ENCODE measurements around the gene CAMTA2.
A peak's percentile ranks its signal among the peaks of the same experiment; 100 is the strongest.

Gene CAMTA2

GRCh38 chr17:4955091-4955490, 32.4 kb downstream of the CAMTA2 start:
- no peaks in the 10 kb centered on the region for H3K9me3 Mint-ChIP-seq
- H3K36me3 Mint-ChIP-seq, result peaks cover 27% of the 10 kb centered on the region
- H3K4me3 Mint-ChIP-seq, result no peak overlapping the region
- CTCF ChIA-PET, result interaction anchor here (1.3 to 5.1 kb wide), 4 partner anchors 9 to 46 kb away, joined by 3 to 21 read pairs (median 5); partner anchors contain the start of gene SPAG7
- no peak overlapping the region for H3K27ac Mint-ChIP-seq
- peaks cover 31% of the 10 kb centered on the region for H3K4me1 Mint-ChIP-seq
- H3K27me3 Mint-ChIP-seq, result no peaks in the 10 kb centered on the region
- DNase-seq, result no peak

GRCh38 chr17:4953451-4953961, 34.0 kb downstream of the CAMTA2 start:
- Mint-ChIP-seq H3K4me1 (peaks cover 31% of the 10 kb centered on the region), H3K36me3 (peaks cover 18% of the 10 kb centered on the region), H3K27me3 (no peaks in the 10 kb centered on the region), H3K9me3 (no peaks in the 10 kb centered on the region), H3K27ac (no peak overlapping the region), H3K4me3 (no peak overlapping the region)
- CTCF ChIA-PET, result interaction anchor here (0.7 to 5.1 kb wide), 3 partner anchors 10 to 44 kb away, joined by 3 to 21 read pairs (median 3); partner anchors contain the start of gene SPAG7
- no peak for DNase-seq

GRCh38 chr17:4951486-4951885, 36.0 kb downstream of the CAMTA2 start:
- Mint-ChIP-seq H3K27me3 (no peaks in the 10 kb centered on the region), H3K36me3 (peaks cover 23% of the 10 kb centered on the region), H3K9me3 (no peaks in the 10 kb centered on the region), H3K27ac (peak overlapping the region; percentile 96), H3K4me1 (peaks cover 28% of the 10 kb centered on the region), H3K4me3 (peak overlapping the region; percentile 85)
- DNase-seq, result no peak
- CTCF ChIA-PET, result interaction anchor here (1.3 to 1.6 kb wide), 3 partner anchors 13 to 42 kb away, joined by 4 to 6 read pairs (median 4); partner anchors contain the start of gene SPAG7

GRCh38 chr17:4950746-4951204, 36.7 kb downstream of the CAMTA2 start, which contains the start of gene ENO3:
Gene ENO3 (plus strand): TSS chr17:4951119. CDS start chr17:4951830, 711 bp downstream.
- Mint-ChIP-seq H3K4me3 (peak within 1 kb of the TSS; percentile 85), H3K9me3 (no peaks in the 10 kb centered on the region), H3K4me1 (peaks cover 26% of the 10 kb centered on the region), H3K27ac (peak within 1 kb of the TSS; percentile 96), H3K36me3 (peaks cover 24% of the 10 kb centered on the region), H3K27me3 (no peaks in the 10 kb centered on the region)
- CTCF ChIA-PET, result interaction anchor here (1.0 to 1.6 kb wide), 3 partner anchors 16 to 42 kb away, joined by 3 to 6 read pairs (median 3); partner anchors contain the start of gene SPAG7
- DNase-seq, result no peak

GRCh38 chr17:4950075-4950745, 37.3 kb downstream of the CAMTA2 start:
- DNase-seq, result peak; percentile 50
- CTCF ChIA-PET, result interaction anchor here (1.0 to 1.1 kb wide), 2 partner anchors 17 to 41 kb away, joined by 3 read pairs; partner anchors contain the start of gene SPAG7
- Mint-ChIP-seq H3K27ac (peak overlapping the region; percentile 96), H3K4me1 (peaks cover 32% of the 10 kb centered on the region), H3K36me3 (peaks cover 30% of the 10 kb centered on the region), H3K27me3 (no peaks in the 10 kb centered on the region), H3K4me3 (peak overlapping the region; percentile 85), H3K9me3 (no peaks in the 10 kb centered on the region)

GRCh38 chr17:4949321-4950074, 38.0 kb downstream of the CAMTA2 start:
- Mint-ChIP-seq H3K4me3 (peak overlapping the region; percentile 92), H3K27ac (peak overlapping the region; percentile 98), H3K36me3 (peaks cover 37% of the 10 kb centered on the region), H3K9me3 (no peaks in the 10 kb centered on the region), H3K4me1 (peaks cover 39% of the 10 kb centered on the region), H3K27me3 (no peaks in the 10 kb centered on the region)
- CTCF ChIA-PET, result interaction anchor here (1.0 to 1.1 kb wide), 2 partner anchors 17 to 41 kb away, joined by 3 read pairs; partner anchors contain the start of gene SPAG7
- DNase-seq, result peak; percentile 82

GRCh38 chr17:4948931-4949320, 38.5 kb downstream of the CAMTA2 start:
- CTCF ChIA-PET, result interaction anchor here (1.5 kb wide), 1 partner anchor 18 kb away, joined by 4 read pairs; the partner anchor contains the start of gene SPAG7
- Mint-ChIP-seq H3K9me3 (no peaks in the 10 kb centered on the region), H3K27ac (peak overlapping the region; percentile 98), H3K27me3 (no peaks in the 10 kb centered on the region), H3K36me3 (peaks cover 42% of the 10 kb centered on the region), H3K4me1 (peaks cover 43% of the 10 kb centered on the region), H3K4me3 (peak overlapping the region; percentile 92)
- DNase-seq, result peak; percentile 85

GRCh38 chr17:4948166-4948930, 39.1 kb downstream of the CAMTA2 start, which contains the start of gene PFN1:
Gene PFN1 (minus strand): TSS chr17:4948530. CDS start chr17:4948394, 136 bp downstream.
- H3K36me3 Mint-ChIP-seq, result peaks cover 40% of the 10 kb centered on the region

GRCh38 chr17:4947411-4948165, 39.9 kb downstream of the CAMTA2 start:
- H3K36me3 Mint-ChIP-seq, result peaks cover 47% of the 10 kb centered on the region
- H3K4me3 Mint-ChIP-seq, result peak overlapping the region; percentile 92
- peak overlapping the region; percentile 98 for H3K27ac Mint-ChIP-seq
- no peaks in the 10 kb centered on the region for H3K9me3 Mint-ChIP-seq
- H3K27me3 Mint-ChIP-seq, result no peaks in the 10 kb centered on the region
- DNase-seq, result peak; percentile 81
- CTCF ChIA-PET, result interaction anchor here (1.5 to 2.1 kb wide), 2 partner anchors 20 to 39 kb away, joined by 4 to 9 read pairs; partner anchors contain the start of gene SPAG7
- H3K4me1 Mint-ChIP-seq, result peaks cover 50% of the 10 kb centered on the region

More at GRCh38 chr17:4948166-4948930, 39.1 kb downstream of the CAMTA2 start, which contains the start of gene PFN1:
- peak; percentile 96 for DNase-seq
- H3K4me3 Mint-ChIP-seq, result peak within 1 kb of the TSS; percentile 92
- no peaks in the 10 kb centered on the region for H3K27me3 Mint-ChIP-seq
- CTCF ChIA-PET, result interaction anchor here (1.5 to 2.1 kb wide), 2 partner anchors 19 to 39 kb away, joined by 4 to 9 read pairs; partner anchors contain the start of gene SPAG7
- no peaks in the 10 kb centered on the region for H3K9me3 Mint-ChIP-seq
- peaks cover 43% of the 10 kb centered on the region for H3K4me1 Mint-ChIP-seq
- H3K27ac Mint-ChIP-seq, result peak within 1 kb of the TSS; percentile 98

- CTCF ChIA-PET, result interaction anchor here (1.7 to 2.1 kb wide), 2 partner anchors 20 to 38 kb away, joined by 9 to 10 read pairs; partner anchors contain the start of gene SPAG7
- H3K27ac Mint-ChIP-seq, result peak overlapping the region; percentile 98
- DNase-seq, result no peak
- H3K27me3 Mint-ChIP-seq, result no peaks in the 10 kb centered on the region
- no peaks in the 10 kb centered on the region for H3K9me3 Mint-ChIP-seq
- H3K4me3 Mint-ChIP-seq, result peak overlapping the region; percentile 92
- peaks cover 56% of the 10 kb centered on the region for H3K4me1 Mint-ChIP-seq
- H3K36me3 Mint-ChIP-seq, result peaks cover 53% of the 10 kb centered on the region
Measured at GRCh38 chr17:4947010-4947410, 40.5 kb downstream of the CAMTA2 start.

GRCh38 chr17:4946312-4946976, 41.0 kb downstream of the CAMTA2 start:
- H3K27me3 Mint-ChIP-seq, result no peaks in the 10 kb centered on the region
- peaks cover 57% of the 10 kb centered on the region for H3K4me1 Mint-ChIP-seq
- H3K4me3 Mint-ChIP-seq, result peak overlapping the region; percentile 92
- H3K9me3 Mint-ChIP-seq, result no peaks in the 10 kb centered on the region
- no peak for DNase-seq
- CTCF ChIA-PET, result interaction anchor here (0.7 to 2.1 kb wide), 4 partner anchors 8 to 292 kb away, joined by 3 to 10 read pairs (median 6); partner anchors contain the start of gene SPAG7
- H3K36me3 Mint-ChIP-seq, result peaks cover 59% of the 10 kb centered on the region
- peak overlapping the region; percentile 98 for H3K27ac Mint-ChIP-seq

GRCh38 chr17:4945944-4946280, 41.6 kb downstream of the CAMTA2 start:
- CTCF ChIA-PET, result interaction anchor here (0.7 to 1.7 kb wide), 3 partner anchors 9 to 292 kb away, joined by 3 to 10 read pairs (median 4); partner anchors contain the start of gene SPAG7
- H3K4me3 Mint-ChIP-seq, result peak overlapping the region; percentile 92
- peak overlapping the region; percentile 98 for H3K27ac Mint-ChIP-seq
- no peaks in the 10 kb centered on the region for H3K9me3 Mint-ChIP-seq
- peaks cover 53% of the 10 kb centered on the region for H3K4me1 Mint-ChIP-seq
- peaks cover 62% of the 10 kb centered on the region for H3K36me3 Mint-ChIP-seq
- H3K27me3 Mint-ChIP-seq, result no peaks in the 10 kb centered on the region
- no peak for DNase-seq
